GM12874 (cell line): ENCODE data around the gene ANO8.

Experiments
- CTCF ChIP-seq: IDR thresholded peaks from 2 replicates; pipeline ENCODE4 v1.5.1; 2011; ENCODE audit warnings: low read depth, mild to moderate bottlenecking, control low read depth, low read length, moderate library complexity; ENCODE audit not compliant: insufficient read depth

The ANO8 gene

DNA sequence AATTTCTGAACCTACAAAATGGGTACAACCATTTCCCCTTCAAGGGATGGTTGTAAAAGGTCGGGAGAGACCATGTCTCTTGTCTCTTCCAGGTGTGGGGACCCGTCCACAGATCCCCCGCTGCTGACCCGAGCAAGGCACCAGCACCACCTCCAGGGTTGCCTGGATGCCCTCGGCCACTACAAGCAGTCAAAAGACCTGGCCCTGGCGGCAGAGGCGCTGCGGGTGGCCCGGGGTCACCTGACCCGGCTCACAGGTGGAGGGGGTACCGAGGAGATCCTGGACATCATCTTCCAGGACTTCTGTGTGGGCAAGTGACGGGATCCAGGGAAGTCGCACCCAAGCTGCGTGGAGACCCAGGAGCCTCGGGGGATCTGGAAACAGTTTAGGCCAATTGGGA is 6.7 kb upstream of the ANO8 start:
- no peak for TF ChIP-seq CTCF

DNA sequence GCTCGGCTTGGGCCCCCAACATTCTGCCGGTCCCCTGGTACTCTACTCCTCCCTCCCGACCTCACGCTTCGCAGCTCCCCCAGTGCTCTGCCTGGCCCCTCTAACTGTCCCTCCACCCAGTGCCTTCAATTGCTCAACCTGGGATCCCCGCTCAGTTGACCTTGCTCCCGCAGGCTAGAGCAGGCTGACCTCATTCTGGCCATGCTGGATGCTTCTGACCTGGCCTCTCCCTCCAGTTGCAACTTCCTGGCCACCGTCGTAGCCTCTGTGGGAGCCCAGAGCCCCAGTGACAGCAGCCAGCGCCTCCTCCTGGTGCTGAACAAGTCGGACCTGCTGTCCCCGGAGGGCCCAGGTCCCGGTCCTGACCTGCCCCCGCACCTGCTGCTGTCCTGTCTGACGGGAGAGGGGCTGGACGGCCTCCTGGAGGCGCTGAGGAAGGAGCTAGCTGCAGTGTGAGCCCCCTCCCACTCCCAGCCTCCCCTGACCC is 6.3 kb upstream of the ANO8 start:
- no peak for TF ChIP-seq CTCF

DNA sequence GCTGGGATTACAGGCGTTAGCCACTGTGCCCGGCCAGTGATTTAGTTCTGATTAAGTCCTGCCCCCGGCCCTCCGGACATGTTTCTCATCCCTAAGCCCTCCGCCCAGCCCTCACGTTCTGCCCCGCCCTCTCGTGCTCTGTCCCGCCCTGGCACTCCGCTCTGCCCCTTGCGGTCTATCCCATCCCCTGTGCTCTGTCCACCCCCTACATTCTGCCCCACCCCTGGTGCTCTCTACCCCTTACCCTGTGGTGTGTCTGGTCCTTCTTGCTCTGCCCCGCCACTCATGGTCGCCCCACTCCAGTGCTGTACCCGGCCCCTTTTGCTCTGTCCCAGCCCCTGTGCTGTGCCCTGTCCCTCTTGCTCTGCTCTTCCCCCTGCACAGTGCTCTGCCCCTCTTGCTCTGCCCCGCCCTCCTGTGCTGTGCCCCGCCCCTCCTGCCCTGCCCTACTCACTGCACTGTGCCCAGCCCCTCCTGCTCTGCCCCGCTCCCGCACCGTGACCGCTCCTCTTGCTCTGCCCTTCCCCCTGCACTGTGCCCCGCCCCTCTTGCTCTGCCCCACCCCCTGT is 5.7 kb upstream of the ANO8 start:
- no peak for TF ChIP-seq CTCF

DNA sequence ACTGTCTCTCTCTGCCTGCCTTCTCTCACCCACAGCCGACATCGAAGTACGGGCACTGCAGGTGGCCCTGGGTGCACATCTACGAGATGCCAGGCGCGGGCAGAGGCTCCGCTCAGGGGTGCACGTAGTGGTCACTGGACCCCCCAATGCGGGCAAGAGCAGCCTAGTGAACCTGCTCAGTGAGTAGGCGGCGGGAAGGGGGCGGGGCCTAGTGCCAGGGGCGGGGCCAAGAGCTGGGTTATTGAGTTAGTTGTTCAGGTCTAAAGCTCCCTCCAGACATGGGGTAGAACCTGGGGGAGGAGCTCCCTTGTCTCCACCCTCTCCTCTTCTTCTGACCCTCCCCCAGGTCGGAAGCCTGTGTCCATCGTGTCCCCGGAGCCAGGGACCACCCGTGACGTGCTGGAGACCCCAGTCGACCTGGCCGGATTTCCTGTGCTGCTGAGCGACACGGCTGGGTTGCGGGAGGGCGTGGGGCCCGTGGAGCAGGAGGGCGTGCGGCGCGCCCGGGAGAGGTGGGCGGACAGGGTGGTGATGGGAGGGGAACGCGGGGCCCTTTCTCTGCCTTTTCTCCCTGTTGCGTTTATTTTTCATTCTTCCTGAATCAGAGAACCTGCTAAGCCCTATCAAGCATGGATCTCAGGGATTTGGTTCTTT is 4.6 kb upstream of the ANO8 start:
- no peak for TF ChIP-seq CTCF

- TF ChIP-seq CTCF = no peak
Observed at GRCh38 chr19:17338433-17339078, 3.9 kb upstream of the ANO8 start.

GRCh38 chr19:17337675-17338432 is 3.2 kb upstream of the ANO8 start:
- no peak for TF ChIP-seq CTCF
